Caco-2 (cell line): ENCODE data around the gene PHF21A. TPM values are rescaled to one million over a fixed set of nuclear protein-coding genes. Genes with fewer than 3 reads are reported as not detected.

Experiments used
- BruUV-seq: library from RNA; stranded (reverse); fragments of 400-500 nt; replicated peaks from 2 replicates; lab custom pipeline; 2021; lab: Mats Ljungman, UMichigan
- CTCF ChIA-PET: fragments of 300-600 bp; sonication (Branson Sonifier 250); formaldehyde crosslinking; loops from one replicate; lab custom pipeline; 2022; ENCODE audit warnings: antibody characterized with exemption; lab: Charles Lee
- POLR2A ChIA-PET: fragments of 300-600 bp; sonication (Branson Sonifier 250); formaldehyde crosslinking; loops from one replicate; lab custom pipeline; 2022; ENCODE audit warnings: antibody characterized with exemption; lab: Charles Lee
- DNase-seq, 2 experiments: peaks; one replicate each; pipeline versions ENCODE4 v3.0.0 to v3.0.0-alpha.2; 2020 to 2022
- H3K27me3 ChIP-seq: replicated peaks from 2 replicates; pipeline ENCODE4 v1.6.0; 2011; ENCODE audit warnings: low read length; ENCODE audit not compliant: control insufficient read depth, insufficient read depth
- H3K36me3 ChIP-seq: 2 replicates; pipeline ENCODE4 v1.5.1; 2011; ENCODE audit warnings: low read length; ENCODE audit not compliant: control insufficient read depth, insufficient read depth
- H3K4me1 ChIP-seq: fragments of 250-450 bp; sonication (Bioruptor Pico); 2 replicates; pipeline ENCODE4 v1.5.1; 2020; ENCODE audit warnings: mild to moderate bottlenecking
- H3K4me3 ChIP-seq: 2 replicates; pipeline ENCODE4 v1.5.1; 2011; ENCODE audit warnings: low read depth, mild to moderate bottlenecking, control low read depth, low read length
- H3K9me3 ChIP-seq: fragments of 250-450 bp; sonication (Bioruptor Pico); 2 replicates; pipeline ENCODE4 v1.5.1; 2020; ENCODE audit warnings: mild to moderate bottlenecking, moderate library complexity
- H3K27ac Mint-ChIP-seq: one replicate; pipeline ENCODE4 v1.8.0; 2022; ENCODE audit warnings: mixed read lengths; ENCODE audit not compliant: unreplicated experiment
- H3K27me3 Mint-ChIP-seq: one replicate; pipeline ENCODE4 v1.8.0; 2022; ENCODE audit warnings: mixed read lengths; ENCODE audit not compliant: insufficient read depth, unreplicated experiment
- H3K36me3 Mint-ChIP-seq: one replicate; pipeline ENCODE4 v1.8.0; 2022; ENCODE audit warnings: mild to moderate bottlenecking, mixed read lengths; ENCODE audit not compliant: insufficient read depth, unreplicated experiment
- H3K4me1 Mint-ChIP-seq: one replicate; pipeline ENCODE4 v1.8.0; 2022; ENCODE audit warnings: low read depth, mixed read lengths; ENCODE audit not compliant: unreplicated experiment
- H3K4me3 Mint-ChIP-seq: one replicate; pipeline ENCODE4 v1.8.0; 2022; ENCODE audit warnings: mild to moderate bottlenecking, moderate library complexity, mixed read lengths; ENCODE audit not compliant: unreplicated experiment
- H3K9me3 Mint-ChIP-seq: one replicate; pipeline ENCODE4 v1.8.0; 2022; ENCODE audit warnings: mixed read lengths; ENCODE audit not compliant: unreplicated experiment
- CTCF ChIP-seq, 2 experiments: fragments of 200-600 bp in 1 of 2; IDR thresholded peaks; 1 replicate in 1 of 2; 2 replicates in 1 of 2; pipeline versions ENCODE4 v1.5.1 to v1.8.0; 2011 to 2022; ENCODE audit warnings: antibody characterized with exemption in 1 of 2, control low read depth in 1 of 2, inconsistent platforms in 1 of 2, low read depth in 1 of 2, low read length in 1 of 2, mild to moderate bottlenecking in 1 of 2, moderate library complexity in 1 of 2; ENCODE audit not compliant: insufficient read depth in 1 of 2, severe bottlenecking in 1 of 2, unreplicated experiment in 1 of 2
- intact Hi-C: fragments of 100-400 bp; cut with micrococcal nuclease; formaldehyde crosslinking; loops from one replicate; pipeline ENCODE4 v1.10.0; 2022; ENCODE audit not compliant: unreplicated experiment
- total RNA-seq: library from RNA; stranded (reverse); gene quantifications from 2 replicates; pipeline ENCODE4 v1.2.3, GENCODE V29; 2022

The PHF21A gene
- total RNA-seq, 1 experiment from 2014 or later = 20.0 TPM

GRCh38 chr11:46116007-46116711 lies 5.1 kb downstream of the PHF21A start:
- POLR2A ChIA-PET = no interaction called here
- no peak for DNase-seq
- peaks cover 6% of the 10 kb centered on the region; the same call in 1 of the 2 replicates for H3K4me1 ChIP-seq
- TF ChIP-seq CTCF (IDR thresholded peaks at IDR 0.05; ENCODE audit: insufficient read depth in 1 of 2, low read depth in 1 of 2, low read length in 1 of 2, severe bottlenecking in 1 of 2, unreplicated experiment in 1 of 2) = no peak
- H3K27me3 ChIP-seq = no peaks in the 10 kb centered on the region
- Mint-ChIP-seq H3K27me3 (no peaks in the 10 kb centered on the region), H3K36me3 (peaks cover 16% of the 10 kb centered on the region), H3K27ac (no peak overlapping the region), H3K4me1 (peaks cover 8% of the 10 kb centered on the region), H3K9me3 (no peaks in the 10 kb centered on the region), H3K4me3 (no peak overlapping the region)
- H3K36me3 ChIP-seq = no peaks in the 10 kb centered on the region
- no peaks in the 10 kb centered on the region for H3K9me3 ChIP-seq
- CTCF ChIA-PET = no interaction called here
- no TSS peak for BruUV-seq
- intact Hi-C loops = no loop called here
- H3K4me3 ChIP-seq = no peak overlapping the region

- intact Hi-C loops = no loop called here
Observed at GRCh38 chr11:46114961-46115360, 6.3 kb downstream of the PHF21A start.

GRCh38 chr11:46114378-46114777 lies 6.9 kb downstream of the PHF21A start:
- Mint-ChIP-seq H3K9me3 (no peaks in the 10 kb centered on the region), H3K4me1 (peaks cover 6% of the 10 kb centered on the region), H3K4me3 (no peak overlapping the region), H3K27ac (no peak overlapping the region), H3K27me3 (no peaks in the 10 kb centered on the region), H3K36me3 (peaks cover 5% of the 10 kb centered on the region)
- POLR2A ChIA-PET = no interaction called here
- intact Hi-C loops = no loop called here
- TF ChIP-seq CTCF (IDR thresholded peaks at IDR 0.05; ENCODE audit: insufficient read depth in 1 of 2, low read depth in 1 of 2, low read length in 1 of 2, severe bottlenecking in 1 of 2, unreplicated experiment in 1 of 2) = no peak
- peaks cover 6% of the 10 kb centered on the region; the same call in 1 of the 2 replicates for H3K4me1 ChIP-seq
- CTCF ChIA-PET = no interaction called here
- no peaks in the 10 kb centered on the region for H3K9me3 ChIP-seq
- BruUV-seq = no TSS peak
- no peaks in the 10 kb centered on the region for H3K27me3 ChIP-seq
- H3K4me3 ChIP-seq = no peak overlapping the region
- no peak for DNase-seq
- H3K36me3 ChIP-seq = no peaks in the 10 kb centered on the region

More at GRCh38 chr11:46114961-46115360, 6.3 kb downstream of the PHF21A start:
- H3K4me3 Mint-ChIP-seq = no peak overlapping the region
- BruUV-seq = no TSS peak
- Histone ChIP-seq H3K27me3 (no peaks in the 10 kb centered on the region), H3K9me3 (no peaks in the 10 kb centered on the region), H3K4me1 (peaks cover 6% of the 10 kb centered on the region; the same call in 1 of the 2 replicates), H3K4me3 (no peak overlapping the region), H3K36me3 (no peaks in the 10 kb centered on the region)
- TF ChIP-seq CTCF (IDR thresholded peaks at IDR 0.05; ENCODE audit: insufficient read depth in 1 of 2, low read depth in 1 of 2, low read length in 1 of 2, severe bottlenecking in 1 of 2, unreplicated experiment in 1 of 2) = no peak
- ChIA-PET POLR2A (no interaction called here), CTCF (no interaction called here)
- peaks cover 9% of the 10 kb centered on the region for H3K36me3 Mint-ChIP-seq
- H3K27me3 Mint-ChIP-seq = no peaks in the 10 kb centered on the region
- peaks cover 8% of the 10 kb centered on the region for H3K4me1 Mint-ChIP-seq
- no peak overlapping the region for H3K27ac Mint-ChIP-seq
- no peaks in the 10 kb centered on the region for H3K9me3 Mint-ChIP-seq
- no peak for DNase-seq
